Stimulated activated CD4-positive, alpha-beta T cell treated with anti-CD3 and anti-CD28 coated beads, Interleukin-4, amount 100 ng/mL, for 24 hours (primary cell): ENCODE measurements around the gene KLC3.

Experiments
- DNase-seq: peaks from one replicate; pipeline ENCODE4 v3.0.0-alpha.2; 2020

The KLC3 gene

GRCh38 chr19:45380107-45380506, 39.6 kb downstream of the KLC3 start:
- DNase-seq: no peak

- no peak for DNase-seq
Measured at GRCh38 chr19:45382426-45382825, 41.9 kb downstream of the KLC3 start.

- DNase-seq: no peak
Measured at GRCh38 chr19:45385392-45386221, 45.1 kb downstream of the KLC3 start.

- no peak for DNase-seq
Measured at GRCh38 chr19:45391346-45391745, 50.8 kb downstream of the KLC3 start.

GRCh38 chr19:45391871-45392665, 51.5 kb downstream of the KLC3 start:
- DNase-seq: no peak

GRCh38 chr19:45395821-45396617, 55.5 kb downstream of the KLC3 start:
- DNase-seq: no peak

GRCh38 chr19:45400192-45400591, 59.6 kb downstream of the KLC3 start:
- no peak for DNase-seq
